AG09319 (cell line): ENCODE results near the gene TMEM181.
A peak's percentile ranks its signal among the peaks of the same experiment; 100 is the strongest.
"Not testable (repeated sequence)": the region's sequence is repeated elsewhere in the genome, so short reads cannot be mapped to it uniquely, and the experiment has no call there.

Experiments
- DNase-seq: peaks from one replicate; pipeline ENCODE4 v3.0.0-alpha.2; 2010; ENCODE audit warnings: low read depth; ENCODE audit errors: extremely low read depth
- TF ChIP-seq, protein P1 (sequence below): IDR thresholded peaks from 2 replicates; pipeline ENCODE4 v1.5.1; 2011; ENCODE audit warnings: low read depth, mild to moderate bottlenecking, inconsistent platforms, low read length, moderate library complexity

The TMEM181 gene

DNA sequence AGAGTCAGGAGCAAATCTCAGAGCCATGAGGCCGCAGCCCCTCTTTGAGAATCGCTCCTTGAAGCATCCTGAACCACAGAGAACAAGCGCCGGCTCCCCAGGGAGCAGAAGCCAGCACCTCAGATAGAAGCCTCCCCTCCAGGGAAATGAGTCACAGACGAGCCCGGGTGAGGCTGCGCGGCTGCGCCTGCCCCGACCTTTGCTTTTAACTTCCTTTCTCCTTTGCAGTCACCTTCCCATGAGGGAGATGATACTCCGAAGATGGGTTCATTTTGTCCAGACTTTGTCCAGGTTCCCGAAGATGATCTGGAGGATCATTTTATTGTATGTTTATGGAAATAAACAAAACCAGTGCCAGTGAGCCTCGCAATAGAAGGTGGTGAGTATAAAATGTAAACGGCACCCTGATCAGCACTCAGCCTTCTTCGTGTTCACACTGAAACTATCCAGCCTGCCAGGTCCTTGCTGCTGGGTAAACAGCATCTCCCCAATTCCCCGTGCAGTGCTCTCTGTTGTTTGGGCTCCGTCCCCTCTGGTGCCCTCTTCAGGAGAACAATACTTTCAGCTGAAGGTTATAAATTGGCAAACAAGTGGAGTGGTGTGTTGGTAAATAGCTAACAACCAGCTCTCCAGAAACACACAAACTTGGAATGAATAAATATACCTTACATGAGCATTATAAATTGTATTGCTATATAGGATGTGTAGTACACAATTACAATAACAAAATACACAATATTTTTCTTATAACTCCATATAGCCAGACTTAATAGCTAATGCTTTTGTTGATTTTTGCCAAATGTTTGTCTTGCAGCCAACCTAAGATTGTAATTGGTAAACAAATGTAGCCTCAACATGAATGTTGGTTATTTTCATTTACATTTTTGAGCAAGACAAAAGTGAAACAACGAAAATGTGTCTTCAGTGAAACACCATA is 41.4 kb upstream of the TMEM181 start:
- TF ChIP-seq, protein P1, sequence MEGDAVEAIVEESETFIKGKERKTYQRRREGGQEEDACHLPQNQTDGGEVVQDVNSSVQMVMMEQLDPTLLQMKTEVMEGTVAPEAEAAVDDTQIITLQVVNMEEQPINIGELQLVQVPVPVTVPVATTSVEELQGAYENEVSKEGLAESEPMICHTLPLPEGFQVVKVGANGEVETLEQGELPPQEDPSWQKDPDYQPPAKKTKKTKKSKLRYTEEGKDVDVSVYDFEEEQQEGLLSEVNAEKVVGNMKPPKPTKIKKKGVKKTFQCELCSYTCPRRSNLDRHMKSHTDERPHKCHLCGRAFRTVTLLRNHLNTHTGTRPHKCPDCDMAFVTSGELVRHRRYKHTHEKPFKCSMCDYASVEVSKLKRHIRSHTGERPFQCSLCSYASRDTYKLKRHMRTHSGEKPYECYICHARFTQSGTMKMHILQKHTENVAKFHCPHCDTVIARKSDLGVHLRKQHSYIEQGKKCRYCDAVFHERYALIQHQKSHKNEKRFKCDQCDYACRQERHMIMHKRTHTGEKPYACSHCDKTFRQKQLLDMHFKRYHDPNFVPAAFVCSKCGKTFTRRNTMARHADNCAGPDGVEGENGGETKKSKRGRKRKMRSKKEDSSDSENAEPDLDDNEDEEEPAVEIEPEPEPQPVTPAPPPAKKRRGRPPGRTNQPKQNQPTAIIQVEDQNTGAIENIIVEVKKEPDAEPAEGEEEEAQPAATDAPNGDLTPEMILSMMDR = peak; percentile 79
- peak; percentile 61 for DNase-seq

DNA sequence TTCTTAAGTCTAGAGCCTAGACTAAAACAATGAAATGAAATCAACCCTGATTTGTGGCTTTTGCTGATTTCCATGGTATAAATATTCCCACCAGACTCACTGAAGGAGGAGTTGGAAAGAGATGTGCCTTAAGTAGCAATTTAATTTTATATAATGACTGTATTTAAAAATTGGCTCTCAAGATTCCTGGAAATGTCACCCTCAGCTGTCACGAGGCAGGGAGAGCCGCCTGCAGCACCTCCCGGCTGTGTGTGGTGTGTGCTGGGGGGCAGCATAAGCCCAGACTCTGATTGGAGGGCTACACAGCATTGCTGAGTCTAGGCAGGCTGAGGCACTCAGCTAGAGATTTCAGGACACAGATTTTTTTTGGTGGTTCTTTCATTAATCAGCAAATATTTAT is 40.6 kb upstream of the TMEM181 start:
- TF ChIP-seq, protein P1 = no peak
- no peak for DNase-seq

DNA sequence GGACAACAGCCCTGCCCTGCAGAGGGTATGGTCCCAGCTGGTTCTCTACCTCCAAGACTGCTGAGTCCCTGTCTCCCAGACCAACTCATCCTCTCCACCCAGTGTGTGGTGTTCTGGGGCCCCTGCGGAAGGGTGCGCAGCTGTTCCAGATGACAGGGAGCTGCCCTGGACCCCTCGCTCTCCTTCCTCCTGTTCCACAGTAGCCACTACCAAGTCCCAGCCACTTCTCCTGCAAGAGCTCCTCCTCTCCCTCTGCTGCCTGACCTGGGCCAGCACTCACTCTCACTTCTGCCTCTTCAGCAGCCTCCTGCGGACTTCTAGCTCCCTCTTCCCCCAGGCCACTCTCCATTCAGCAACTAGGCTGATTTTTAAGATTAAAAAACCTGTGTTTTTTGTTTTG is 40.1 kb upstream of the TMEM181 start:
- no peak for DNase-seq
- TF ChIP-seq, protein P1 = no peak

DNA sequence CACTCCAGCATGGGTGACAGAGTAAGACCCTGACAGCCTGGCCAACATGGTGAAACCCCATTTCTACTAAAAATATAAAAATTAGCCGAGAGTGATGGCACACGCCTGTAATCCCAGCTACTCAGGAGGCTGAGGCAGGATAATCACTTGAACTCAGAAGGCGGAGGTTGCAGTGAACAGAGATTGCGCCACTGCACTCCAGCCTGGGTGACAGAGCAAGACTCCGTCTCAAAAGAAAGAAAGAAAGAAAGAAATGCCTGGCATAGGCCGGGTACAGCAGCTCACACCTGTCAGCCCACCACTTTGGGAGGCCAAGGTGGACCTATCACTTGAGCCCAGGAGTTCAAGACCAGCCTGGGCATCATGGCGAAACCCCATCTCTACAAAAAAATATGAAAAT is 38.9 kb upstream of the TMEM181 start:
- DNase-seq = not testable (repeated sequence)

DNA sequence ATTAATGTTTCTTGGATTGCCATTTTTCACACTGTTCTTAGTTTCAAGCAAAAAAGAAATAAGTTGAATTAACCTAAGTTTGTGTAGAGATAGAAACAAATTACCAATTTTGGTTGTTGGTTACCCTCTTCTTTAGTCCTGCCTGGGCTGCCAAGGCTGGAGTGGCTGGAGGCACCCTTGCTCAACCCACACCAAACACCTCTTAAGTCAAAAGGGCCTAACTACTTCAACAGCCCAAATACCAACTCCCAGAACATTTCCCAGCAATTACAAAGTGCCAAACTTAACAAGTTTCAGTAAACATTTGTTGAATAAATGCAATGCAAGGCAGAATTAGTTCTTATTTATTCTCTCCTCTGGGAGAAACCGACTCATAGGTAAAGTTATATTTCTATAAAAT is 38.1 kb upstream of the TMEM181 start:
- no peak for DNase-seq
- TF ChIP-seq, protein P1 = no peak

DNA sequence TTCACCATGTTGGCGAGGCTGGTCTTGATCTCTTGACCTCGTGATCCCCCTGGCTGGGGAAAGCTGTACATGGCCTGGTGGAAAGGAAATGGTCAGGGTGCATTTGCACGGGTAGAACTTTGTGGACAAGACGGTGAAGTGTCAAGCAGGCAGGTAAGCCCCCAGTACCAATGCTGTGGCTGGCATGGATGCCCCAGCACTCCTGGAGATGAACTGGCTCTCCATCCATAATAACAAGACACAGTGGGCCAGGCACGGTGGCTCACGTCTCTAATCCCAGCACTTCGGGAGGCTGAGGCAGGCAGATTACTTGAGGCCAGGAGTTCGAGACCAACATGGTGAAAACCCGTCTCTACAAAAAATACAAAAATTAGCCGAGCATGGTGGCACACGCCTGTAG is 37.3 kb upstream of the TMEM181 start:
- TF ChIP-seq, protein P1 = no peak
- DNase-seq = no peak

DNA sequence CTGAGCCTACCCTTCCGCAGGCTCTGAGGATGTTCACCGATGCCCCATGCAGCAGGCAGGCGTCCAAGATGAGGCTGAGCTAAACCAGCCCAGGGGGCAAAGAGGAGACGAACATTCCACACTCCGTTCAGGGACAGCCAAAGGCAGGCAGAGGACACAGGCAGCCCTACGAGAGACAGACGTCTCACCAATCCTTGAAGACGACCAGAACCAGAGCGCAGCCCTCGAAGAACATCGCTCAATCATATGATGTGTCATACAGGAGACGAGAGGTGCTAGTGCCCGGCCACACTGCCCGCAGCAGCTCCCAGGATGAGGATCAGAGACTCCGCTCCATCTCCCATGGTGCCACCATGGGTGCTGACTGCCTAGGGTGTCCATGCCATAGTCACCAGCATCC is 35.6 kb upstream of the TMEM181 start:
- TF ChIP-seq, protein P1 = no peak
- no peak for DNase-seq

DNA sequence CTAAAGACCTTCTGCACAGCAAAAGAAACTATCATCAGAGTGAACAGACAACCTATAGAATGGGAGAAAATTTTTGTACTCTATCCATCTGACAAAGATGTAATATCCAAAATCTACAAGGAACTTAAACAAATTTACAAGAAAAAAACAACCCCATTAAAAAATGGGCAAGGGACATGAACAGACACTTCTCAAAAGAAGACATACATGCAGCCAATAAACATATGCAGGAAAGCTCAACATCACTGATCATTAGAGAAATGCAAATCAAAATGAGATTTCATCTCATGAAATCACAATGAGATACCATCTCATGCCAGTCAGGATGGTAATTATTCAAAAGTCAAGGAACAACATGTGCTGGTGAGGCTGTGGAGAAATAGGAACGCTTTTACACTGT is 32.0 kb upstream of the TMEM181 start:
- DNase-seq = not testable (repeated sequence)
